GM18498 (cell line): ENCODE data around the gene NAA25.

Source experiments
- ATAC-seq: cut with Tn5 transposase; IDR thresholded peaks from one replicate; pipeline ENCODE4 v1.9.1; 2021; ENCODE audit warnings: mild to moderate bottlenecking, moderate library complexity; ENCODE audit not compliant: unreplicated experiment

NAA25 gene

GRCh38 chr12:111980598-111980997 is 128.0 kb downstream of the NAA25 start:
- ATAC-seq, result no peak

- no peak for ATAC-seq
Observed at GRCh38 chr12:111978545-111978944, 130.0 kb downstream of the NAA25 start.

- ATAC-seq, result no peak
Observed at GRCh38 chr12:111976860-111977259, 131.7 kb downstream of the NAA25 start.
